ENCODE measurements around the gene GPATCH1.
A peak's percentile ranks its signal among the peaks of the same experiment; 100 is the strongest.

GPATCH1 gene

GRCh38 chr19:33048806-33049676 is 31.9 kb upstream of the GPATCH1 start:
- peaks cover 11% of the 10 kb centered on the region for H3K79me1 ChIP-seq (ENCODE audit: low read length)
- no peak overlapping the region for H2BK15ac ChIP-seq (replicated peaks; ENCODE audit: low read depth)
- no peaks in the 10 kb centered on the region for H3K36me3 ChIP-seq (ENCODE audit: control insufficient read depth, insufficient read depth, low read length)
- no peak overlapping the region for H4K8ac ChIP-seq (ENCODE audit: low read depth, low read length)
- WGBS (ENCODE audit: extremely low coverage, insufficient coverage, low lambda C conversion rate): no CpG with 5 or more reads among the region's 15 CpGs
- no peak overlapping the region for H3K23ac ChIP-seq (ENCODE audit: low read length)
- no peak overlapping the region for H3K9ac ChIP-seq (ENCODE audit: low read length)
- no peak overlapping the region for H2AK5ac ChIP-seq (ENCODE audit: low read length)
- H3K4me2 ChIP-seq (ENCODE audit: low read length): no peak overlapping the region
- H3K4me3 ChIP-seq (ENCODE audit: low read length): no peak overlapping the region
- no peak for DNase-seq
- no peaks in the 10 kb centered on the region for H3K79me2 ChIP-seq (ENCODE audit: control insufficient read depth, insufficient read depth, low read length)
- H3K4me1 ChIP-seq (ENCODE audit: control insufficient read depth, low read depth, low read length): peaks cover 7% of the 10 kb centered on the region
- H2BK5ac ChIP-seq (ENCODE audit: low read length): no peak overlapping the region
- H3K4ac ChIP-seq (ENCODE audit: low read depth, low read length): no peak overlapping the region
- no peak overlapping the region for H3K27ac ChIP-seq (ENCODE audit: low read depth, low read length)
- H3K18ac ChIP-seq (ENCODE audit: low read length): no peak overlapping the region
- no peaks in the 10 kb centered on the region for H3K27me3 ChIP-seq (ENCODE audit: insufficient read depth, low read length, poor library complexity)
- H4K5ac ChIP-seq (ENCODE audit: low read length): no peak overlapping the region
- no peak overlapping the region for H2BK120ac ChIP-seq (ENCODE audit: low read depth, low read length)
- H3K56ac ChIP-seq (ENCODE audit: low read length): no peak overlapping the region

DNA sequence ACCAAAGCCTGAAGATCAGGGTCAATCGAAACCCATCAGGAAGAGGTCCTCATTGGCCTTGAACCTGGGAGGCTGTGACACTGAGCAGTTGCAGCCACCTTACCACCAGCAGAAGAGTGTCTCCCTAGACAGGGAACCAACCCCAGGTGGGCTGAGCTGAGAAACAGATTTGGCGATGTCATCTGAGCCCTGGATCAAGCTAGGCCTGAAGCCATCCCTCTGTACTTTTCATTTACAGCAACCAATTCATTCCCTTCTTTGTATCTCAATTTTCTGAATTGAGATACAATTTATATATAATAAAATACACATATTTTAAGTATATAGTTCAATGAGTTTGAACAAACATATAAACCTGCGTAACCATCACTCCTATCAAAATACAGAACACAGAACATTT is 30.9 kb upstream of the GPATCH1 start:
- H4K8ac ChIP-seq (ENCODE audit: low read depth, low read length): no peak overlapping the region
- no peak overlapping the region for H3K9ac ChIP-seq (ENCODE audit: low read length)
- no peak overlapping the region for H3K27ac ChIP-seq (ENCODE audit: low read depth, low read length)
- H3K4me1 ChIP-seq (ENCODE audit: control insufficient read depth, low read depth, low read length): peaks cover 7% of the 10 kb centered on the region
- no peak overlapping the region for H3K18ac ChIP-seq (ENCODE audit: low read length)
- H3K79me2 ChIP-seq (ENCODE audit: control insufficient read depth, insufficient read depth, low read length): peaks cover 4% of the 10 kb centered on the region
- WGBS (ENCODE audit: extremely low coverage, insufficient coverage, low lambda C conversion rate): no CpG with 5 or more reads among the region's 3 CpGs
- H2BK15ac ChIP-seq (replicated peaks; ENCODE audit: low read depth): no peak overlapping the region
- DNase-seq: no peak
- no peak overlapping the region for H2BK5ac ChIP-seq (ENCODE audit: low read length)
- H3K23ac ChIP-seq (ENCODE audit: low read length): no peak overlapping the region
- H3K4me2 ChIP-seq (ENCODE audit: low read length): no peak overlapping the region
- no peaks in the 10 kb centered on the region for H3K27me3 ChIP-seq (ENCODE audit: insufficient read depth, low read length, poor library complexity)
- no peak overlapping the region for H2AK5ac ChIP-seq (ENCODE audit: low read length)
- no peaks in the 10 kb centered on the region for H3K36me3 ChIP-seq (ENCODE audit: control insufficient read depth, insufficient read depth, low read length)
- no peak overlapping the region for H3K4me3 ChIP-seq (ENCODE audit: low read length)
- H3K79me1 ChIP-seq (ENCODE audit: low read length): peaks cover 16% of the 10 kb centered on the region
- no peak overlapping the region for H3K4ac ChIP-seq (ENCODE audit: low read depth, low read length)
- no peak overlapping the region for H4K5ac ChIP-seq (ENCODE audit: low read length)
- H2BK120ac ChIP-seq (ENCODE audit: low read depth, low read length): no peak overlapping the region
- no peak overlapping the region for H3K56ac ChIP-seq (ENCODE audit: low read length)

DNA sequence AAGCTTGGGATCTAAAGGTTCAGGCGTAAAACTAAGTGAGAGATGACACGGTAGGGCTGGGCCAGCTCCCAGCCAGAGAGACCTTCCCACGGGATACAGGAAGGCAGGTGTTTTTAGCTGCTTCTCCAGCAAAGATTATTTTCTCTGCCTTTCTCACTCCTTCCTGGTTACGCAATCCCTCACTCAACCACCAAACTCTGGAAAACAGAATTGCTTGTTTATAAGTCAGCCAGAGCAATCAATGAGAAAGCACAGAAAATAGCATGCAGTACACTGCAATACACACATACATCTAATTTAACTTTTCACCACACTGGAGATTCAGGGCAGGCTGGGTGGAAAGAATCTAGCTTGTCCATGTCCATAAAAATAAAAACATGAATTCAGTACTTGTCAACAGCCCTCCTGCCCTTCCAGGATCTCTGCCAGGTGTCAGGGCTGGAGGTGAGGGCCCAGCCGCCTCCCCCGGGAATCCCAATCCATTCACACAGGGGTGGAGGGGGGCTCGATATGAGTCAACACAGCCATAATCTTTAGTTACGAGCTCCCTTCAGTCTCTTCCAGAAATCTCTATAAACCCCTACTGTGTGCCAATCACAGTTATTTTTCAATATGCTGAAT is 28.5 kb upstream of the GPATCH1 start:
- peaks cover 16% of the 10 kb centered on the region for H3K79me1 ChIP-seq (ENCODE audit: low read length)
- no peak overlapping the region for H3K56ac ChIP-seq (ENCODE audit: low read length)
- H2AK5ac ChIP-seq (ENCODE audit: low read length): no peak overlapping the region
- no CpG with 5 or more reads among the region's 8 CpGs for WGBS (ENCODE audit: extremely low coverage, insufficient coverage, low lambda C conversion rate)
- no peak overlapping the region for H3K4ac ChIP-seq (ENCODE audit: low read depth, low read length)
- no peak overlapping the region for H3K4me3 ChIP-seq (ENCODE audit: low read length)
- no peak overlapping the region for H3K23ac ChIP-seq (ENCODE audit: low read length)
- peaks cover 7% of the 10 kb centered on the region for H3K4me1 ChIP-seq (ENCODE audit: control insufficient read depth, low read depth, low read length)
- H3K9ac ChIP-seq (ENCODE audit: low read length): no peak overlapping the region
- H3K4me2 ChIP-seq (ENCODE audit: low read length): no peak overlapping the region
- H3K18ac ChIP-seq (ENCODE audit: low read length): no peak overlapping the region
- no peak overlapping the region for H3K27ac ChIP-seq (ENCODE audit: low read depth, low read length)
- no peak for DNase-seq
- H3K27me3 ChIP-seq (ENCODE audit: insufficient read depth, low read length, poor library complexity): no peaks in the 10 kb centered on the region
- peaks cover 4% of the 10 kb centered on the region for H3K79me2 ChIP-seq (ENCODE audit: control insufficient read depth, insufficient read depth, low read length)
- H2BK15ac ChIP-seq (replicated peaks; ENCODE audit: low read depth): no peak overlapping the region
- no peaks in the 10 kb centered on the region for H3K36me3 ChIP-seq (ENCODE audit: control insufficient read depth, insufficient read depth, low read length)
- no peak overlapping the region for H2BK120ac ChIP-seq (ENCODE audit: low read depth, low read length)
- H4K5ac ChIP-seq (ENCODE audit: low read length): no peak overlapping the region
- H2BK5ac ChIP-seq (ENCODE audit: low read length): no peak overlapping the region
- H4K8ac ChIP-seq (ENCODE audit: low read depth, low read length): no peak overlapping the region

DNA sequence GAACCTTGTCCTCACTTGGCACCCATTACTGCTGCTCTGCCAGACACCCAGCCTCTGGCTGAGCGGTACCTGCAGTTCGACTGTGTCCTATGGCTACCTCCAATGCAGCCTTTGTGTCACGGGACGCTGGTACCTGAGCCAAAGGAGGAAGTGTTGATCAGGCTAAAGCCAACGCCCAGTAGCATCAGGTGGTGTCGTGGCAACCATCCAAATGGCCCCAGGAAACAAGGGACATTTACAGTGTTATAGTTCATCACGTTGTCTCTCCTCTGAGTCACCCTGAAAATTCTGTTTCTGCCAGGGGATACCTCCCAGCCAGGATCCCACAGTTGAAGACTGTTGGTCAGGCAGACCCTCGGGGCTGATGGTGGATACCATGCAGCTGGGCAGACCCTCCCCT is 26.4 kb upstream of the GPATCH1 start:
- peaks cover 6% of the 10 kb centered on the region for H3K79me2 ChIP-seq (ENCODE audit: control insufficient read depth, insufficient read depth, low read length)
- no peaks in the 10 kb centered on the region for H3K36me3 ChIP-seq (ENCODE audit: control insufficient read depth, insufficient read depth, low read length)
- no peaks in the 10 kb centered on the region for H3K27me3 ChIP-seq (ENCODE audit: insufficient read depth, low read length, poor library complexity)
- H2BK120ac ChIP-seq (ENCODE audit: low read depth, low read length): no peak overlapping the region
- WGBS (ENCODE audit: extremely low coverage, insufficient coverage, low lambda C conversion rate): no CpG with 5 or more reads among the region's 8 CpGs
- no peak overlapping the region for H3K56ac ChIP-seq (ENCODE audit: low read length)
- no peak overlapping the region for H2BK15ac ChIP-seq (replicated peaks; ENCODE audit: low read depth)
- H3K4me2 ChIP-seq (ENCODE audit: low read length): no peak overlapping the region
- peaks cover 13% of the 10 kb centered on the region for H3K79me1 ChIP-seq (ENCODE audit: low read length)
- no peak overlapping the region for H4K8ac ChIP-seq (ENCODE audit: low read depth, low read length)
- no peak for DNase-seq
- H3K23ac ChIP-seq (ENCODE audit: low read length): no peak overlapping the region
- no peak overlapping the region for H3K27ac ChIP-seq (ENCODE audit: low read depth, low read length)
- no peak overlapping the region for H2AK5ac ChIP-seq (ENCODE audit: low read length)
- no peak overlapping the region for H4K5ac ChIP-seq (ENCODE audit: low read length)
- H3K4me1 ChIP-seq (ENCODE audit: control insufficient read depth, low read depth, low read length): no peaks in the 10 kb centered on the region
- H3K4me3 ChIP-seq (ENCODE audit: low read length): no peak overlapping the region
- H2BK5ac ChIP-seq (ENCODE audit: low read length): no peak overlapping the region
- no peak overlapping the region for H3K18ac ChIP-seq (ENCODE audit: low read length)
- no peak overlapping the region for H3K9ac ChIP-seq (ENCODE audit: low read length)
- no peak overlapping the region for H3K4ac ChIP-seq (ENCODE audit: low read depth, low read length)

GRCh38 chr19:33055718-33056117 is 25.3 kb upstream of the GPATCH1 start:
- H2BK120ac ChIP-seq (ENCODE audit: low read depth, low read length): no peak overlapping the region
- no peak overlapping the region for H4K5ac ChIP-seq (ENCODE audit: low read length)
- no peak overlapping the region for H3K4me3 ChIP-seq (ENCODE audit: low read length)
- H2BK5ac ChIP-seq (ENCODE audit: low read length): no peak overlapping the region
- peaks cover 13% of the 10 kb centered on the region for H3K79me2 ChIP-seq (ENCODE audit: control insufficient read depth, insufficient read depth, low read length)
- no peak overlapping the region for H4K8ac ChIP-seq (ENCODE audit: low read depth, low read length)
- no peak overlapping the region for H3K56ac ChIP-seq (ENCODE audit: low read length)
- no CpG with 5 or more reads among the region's 2 CpGs for WGBS (ENCODE audit: extremely low coverage, insufficient coverage, low lambda C conversion rate)
- H3K36me3 ChIP-seq (ENCODE audit: control insufficient read depth, insufficient read depth, low read length): no peaks in the 10 kb centered on the region
- no peak overlapping the region for H3K23ac ChIP-seq (ENCODE audit: low read length)
- H3K4me2 ChIP-seq (ENCODE audit: low read length): no peak overlapping the region
- H3K18ac ChIP-seq (ENCODE audit: low read length): no peak overlapping the region
- H3K4ac ChIP-seq (ENCODE audit: low read depth, low read length): no peak overlapping the region
- H3K27ac ChIP-seq (ENCODE audit: low read depth, low read length): no peak overlapping the region
- H3K4me1 ChIP-seq (ENCODE audit: control insufficient read depth, low read depth, low read length): no peaks in the 10 kb centered on the region
- H2BK15ac ChIP-seq (replicated peaks; ENCODE audit: low read depth): no peak overlapping the region
- DNase-seq: peak; percentile 73
- no peaks in the 10 kb centered on the region for H3K27me3 ChIP-seq (ENCODE audit: insufficient read depth, low read length, poor library complexity)
- H3K79me1 ChIP-seq (ENCODE audit: low read length): peaks cover 12% of the 10 kb centered on the region
- no peak overlapping the region for H3K9ac ChIP-seq (ENCODE audit: low read length)
- H2AK5ac ChIP-seq (ENCODE audit: low read length): no peak overlapping the region
